ENCODE measurements around the gene ABHD4. TPM values are rescaled to one million over a fixed set of nuclear protein-coding genes. Genes with fewer than 3 reads are reported as not detected.
"Not testable (repeated sequence)": the region's sequence is repeated elsewhere in the genome, so short reads cannot be mapped to it uniquely, and the experiment has no call there.

Gene ABHD4
- polyA plus RNA-seq, 4 donors: 11.5 to 38.7 (median 26.6) TPM

DNA sequence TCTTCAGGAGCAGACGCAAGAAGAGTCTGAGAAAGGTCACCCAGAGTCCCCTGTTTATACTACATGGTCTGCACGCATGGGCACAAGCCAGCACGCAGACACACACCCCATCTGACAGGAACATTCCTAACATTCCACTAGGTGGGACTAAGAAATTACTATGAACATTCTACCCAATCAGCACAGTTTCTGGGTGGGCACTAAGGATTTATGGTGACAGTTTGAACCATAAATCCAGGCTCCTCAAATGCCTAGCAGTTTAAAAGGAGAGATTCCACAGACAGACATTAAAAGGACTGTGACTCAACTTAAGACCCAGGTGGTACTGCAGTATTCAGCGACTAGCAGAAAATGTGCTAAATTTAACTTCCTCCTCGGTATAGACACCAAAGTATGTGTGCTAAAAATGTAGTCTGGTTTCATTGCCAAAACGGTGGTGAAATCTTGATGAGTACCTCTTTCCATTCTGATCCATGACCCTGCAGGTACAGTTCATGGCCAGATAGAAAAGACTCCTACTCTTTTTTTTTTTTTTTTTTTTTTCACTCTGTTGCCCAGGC lies 16.2 kb downstream of the ABHD4 start:
- Histone ChIP-seq H3K27me3 (ENCODE audit: control insufficient read depth in 3 of 3, insufficient read depth in 3 of 3, low read length in 3 of 3) (no peaks in the 10 kb centered on the region), H3K4me3 (ENCODE audit: low read depth in 1 of 3, low read length in 3 of 3) (no peak overlapping the region), H3K4me1 (ENCODE audit: control insufficient read depth in 3 of 3, insufficient read depth in 2 of 3, low read depth in 1 of 3, low read length in 2 of 3) (peaks cover 0 to 14% (median 2%) of the 10 kb centered on the region in 3 donors), H3K36me3 (ENCODE audit: control insufficient read depth in 3 of 3, insufficient read depth in 2 of 3, low read depth in 1 of 3, low read length in 3 of 3) (peaks cover 3 to 27% (median 11%) of the 10 kb centered on the region in 3 donors), H3K9me3 (ENCODE audit: control insufficient read depth in 2 of 2, insufficient read depth in 1 of 2, low read depth in 1 of 2, low read length in 1 of 2) (no peaks in the 10 kb centered on the region), H3K27ac (ENCODE audit: low read depth in 1 of 3, low read length in 2 of 3) (peak overlapping the region in 1 of 3 donors; percentile 64)
- FAIRE-seq (no peak), DNase-seq (peak in 1 of 2 donors; percentile 91)
- WGBS, 3 donors: 31 to 56% (median 51%) methylated on average over 6 of the region's 6 CpGs

DNA sequence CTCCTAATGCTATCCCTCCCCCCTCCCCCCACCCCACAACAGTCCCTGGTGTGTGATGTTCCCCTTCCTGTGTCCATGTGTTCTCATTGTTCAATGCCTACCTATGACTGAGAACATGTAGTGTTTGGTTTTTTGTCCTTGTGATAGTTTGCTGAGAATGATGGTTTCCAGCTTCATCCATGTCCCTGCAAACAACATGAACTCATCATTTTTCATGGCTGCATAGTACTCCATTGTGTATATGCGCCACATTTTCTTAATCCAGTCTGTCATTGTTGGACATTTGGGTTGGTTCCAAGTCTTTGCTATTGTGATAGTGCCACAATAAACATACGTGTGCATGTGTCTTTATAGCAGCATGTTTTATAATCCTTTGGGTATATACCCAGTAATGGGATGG lies 17.7 kb downstream of the ABHD4 start:
- Histone ChIP-seq H3K4me1 (ENCODE audit: control insufficient read depth in 3 of 3, insufficient read depth in 2 of 3, low read depth in 1 of 3, low read length in 2 of 3) (peaks cover 0 to 14% (median 2%) of the 10 kb centered on the region in 3 donors), H3K36me3 (ENCODE audit: control insufficient read depth in 3 of 3, insufficient read depth in 2 of 3, low read depth in 1 of 3, low read length in 3 of 3) (peaks cover 0 to 13% (median 5%) of the 10 kb centered on the region in 3 donors)
- 88 to 95% (median 93%) methylated on average over 2 of the region's 2 CpGs for WGBS, 3 donors
- not testable (repeated sequence) for H3K27me3 ChIP-seq (ENCODE audit: control insufficient read depth in 3 of 3, insufficient read depth in 3 of 3, low read length in 3 of 3); FAIRE-seq; H3K9me3 ChIP-seq (ENCODE audit: control insufficient read depth in 2 of 2, insufficient read depth in 1 of 2, low read depth in 1 of 2, low read length in 1 of 2); H3K4me3 ChIP-seq (ENCODE audit: low read depth in 1 of 3, low read length in 3 of 3); DNase-seq; H3K27ac ChIP-seq (ENCODE audit: low read depth in 1 of 3, low read length in 2 of 3)

DNA sequence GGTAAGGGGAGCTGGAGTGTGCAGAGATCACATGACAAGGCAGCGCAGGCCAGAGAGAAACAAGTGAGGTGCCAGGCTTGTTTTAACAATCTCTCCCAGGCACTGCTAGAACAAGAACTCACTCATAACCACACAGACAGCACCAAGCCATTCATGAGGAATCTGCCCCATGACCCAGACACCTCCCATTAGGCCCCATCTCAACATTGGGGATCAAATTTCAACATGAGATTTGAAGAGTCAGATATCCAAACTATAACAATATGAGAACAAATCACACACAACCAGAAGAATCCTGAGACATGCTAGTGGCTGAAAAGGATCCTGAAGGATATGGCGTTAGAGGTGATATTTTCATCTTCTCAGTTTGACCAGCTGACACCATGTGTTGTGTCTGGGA lies 24.2 kb downstream of the ABHD4 start:
- 86 to 97% (median 88%) methylated on average over 2 of the region's 2 CpGs for WGBS, 3 donors
- H3K27me3 ChIP-seq (ENCODE audit: control insufficient read depth in 3 of 3, insufficient read depth in 3 of 3, low read length in 3 of 3): no peaks in the 10 kb centered on the region
- no peak for DNase-seq
- no peak overlapping the region for H3K4me3 ChIP-seq (ENCODE audit: low read depth in 1 of 3, low read length in 3 of 3)
- H3K4me1 ChIP-seq (ENCODE audit: control insufficient read depth in 3 of 3, insufficient read depth in 2 of 3, low read depth in 1 of 3, low read length in 2 of 3): no peaks in the 10 kb centered on the region
- no peak for FAIRE-seq
- no peak overlapping the region for H3K27ac ChIP-seq (ENCODE audit: low read depth in 1 of 3, low read length in 2 of 3)
- no peaks in the 10 kb centered on the region for H3K36me3 ChIP-seq (ENCODE audit: control insufficient read depth in 3 of 3, insufficient read depth in 2 of 3, low read depth in 1 of 3, low read length in 3 of 3)
- H3K9me3 ChIP-seq (ENCODE audit: control insufficient read depth in 2 of 2, insufficient read depth in 1 of 2, low read depth in 1 of 2, low read length in 1 of 2): no peaks in the 10 kb centered on the region

DNA sequence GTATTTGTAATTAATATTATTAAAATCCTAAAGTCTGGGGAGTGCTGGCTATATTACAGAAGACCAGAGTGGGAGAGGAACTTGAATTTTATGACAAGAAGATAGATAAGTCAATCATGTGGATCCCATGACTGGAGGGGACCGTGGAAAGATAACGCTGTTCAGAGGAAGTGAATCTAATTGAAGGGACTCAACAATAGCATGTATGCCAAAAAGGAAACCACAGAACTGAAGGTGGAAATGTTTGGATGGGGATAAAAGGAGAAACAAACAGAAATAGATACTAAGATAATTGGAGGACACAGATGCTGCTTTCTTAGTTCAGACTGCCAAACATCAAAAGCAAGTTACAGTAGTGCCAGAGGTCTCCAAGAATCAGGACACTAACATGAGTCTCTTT lies 24.9 kb downstream of the ABHD4 start:
- Histone ChIP-seq H3K4me1 (ENCODE audit: control insufficient read depth in 3 of 3, insufficient read depth in 2 of 3, low read depth in 1 of 3, low read length in 2 of 3) (peaks cover 0 to 2% (median 0%) of the 10 kb centered on the region in 3 donors), H3K4me3 (ENCODE audit: low read depth in 1 of 3, low read length in 3 of 3) (no peak overlapping the region), H3K27me3 (ENCODE audit: control insufficient read depth in 3 of 3, insufficient read depth in 3 of 3, low read length in 3 of 3) (no peaks in the 10 kb centered on the region), H3K27ac (ENCODE audit: low read depth in 1 of 3, low read length in 2 of 3) (no peak overlapping the region), H3K36me3 (ENCODE audit: control insufficient read depth in 3 of 3, insufficient read depth in 2 of 3, low read depth in 1 of 3, low read length in 3 of 3) (no peaks in the 10 kb centered on the region), H3K9me3 (ENCODE audit: control insufficient read depth in 2 of 2, insufficient read depth in 1 of 2, low read depth in 1 of 2, low read length in 1 of 2) (no peaks in the 10 kb centered on the region)
- no peak for DNase-seq
- 29 to 66% (median 42%) methylated on average over 2 of the region's 2 CpGs for WGBS, 3 donors
- FAIRE-seq: no peak

DNA sequence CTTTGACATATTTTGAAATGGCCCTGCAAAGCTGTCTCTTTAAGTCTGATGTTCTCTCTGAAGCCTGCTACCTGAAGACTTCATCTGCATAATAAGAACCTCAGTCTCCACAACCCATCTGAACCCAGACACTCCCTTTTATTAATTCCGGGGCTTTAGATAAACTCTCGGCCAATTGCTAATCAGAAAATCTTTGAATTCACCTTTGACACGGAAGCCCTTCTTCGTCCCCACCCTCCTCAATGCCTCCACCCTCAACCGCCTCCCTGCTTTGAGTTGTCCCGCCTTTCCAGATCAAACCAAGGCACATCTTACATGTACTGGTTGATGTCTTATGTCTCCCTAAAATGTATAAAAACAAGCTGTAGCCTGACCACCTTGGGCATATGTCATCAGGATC lies 28.5 kb downstream of the ABHD4 start:
- peaks cover 0 to 2% (median 0%) of the 10 kb centered on the region in 3 donors for H3K4me1 ChIP-seq (ENCODE audit: control insufficient read depth in 3 of 3, insufficient read depth in 2 of 3, low read depth in 1 of 3, low read length in 2 of 3)
- no peaks in the 10 kb centered on the region for H3K27me3 ChIP-seq (ENCODE audit: control insufficient read depth in 3 of 3, insufficient read depth in 3 of 3, low read length in 3 of 3)
- FAIRE-seq (no peak), DNase-seq (peak in 1 of 2 donors; percentile 57)
- 34 to 70% (median 52%) methylated on average over 6 of the region's 6 CpGs for WGBS, 3 donors
- H3K4me3 ChIP-seq (ENCODE audit: low read depth in 1 of 3, low read length in 3 of 3): no peak overlapping the region
- no peak overlapping the region for H3K27ac ChIP-seq (ENCODE audit: low read depth in 1 of 3, low read length in 2 of 3)
- H3K9me3 ChIP-seq (ENCODE audit: control insufficient read depth in 2 of 2, insufficient read depth in 1 of 2, low read depth in 1 of 2, low read length in 1 of 2): peaks cover 0 to 8% of the 10 kb centered on the region in 2 donors
- no peaks in the 10 kb centered on the region for H3K36me3 ChIP-seq (ENCODE audit: control insufficient read depth in 3 of 3, insufficient read depth in 2 of 3, low read depth in 1 of 3, low read length in 3 of 3)

DNA sequence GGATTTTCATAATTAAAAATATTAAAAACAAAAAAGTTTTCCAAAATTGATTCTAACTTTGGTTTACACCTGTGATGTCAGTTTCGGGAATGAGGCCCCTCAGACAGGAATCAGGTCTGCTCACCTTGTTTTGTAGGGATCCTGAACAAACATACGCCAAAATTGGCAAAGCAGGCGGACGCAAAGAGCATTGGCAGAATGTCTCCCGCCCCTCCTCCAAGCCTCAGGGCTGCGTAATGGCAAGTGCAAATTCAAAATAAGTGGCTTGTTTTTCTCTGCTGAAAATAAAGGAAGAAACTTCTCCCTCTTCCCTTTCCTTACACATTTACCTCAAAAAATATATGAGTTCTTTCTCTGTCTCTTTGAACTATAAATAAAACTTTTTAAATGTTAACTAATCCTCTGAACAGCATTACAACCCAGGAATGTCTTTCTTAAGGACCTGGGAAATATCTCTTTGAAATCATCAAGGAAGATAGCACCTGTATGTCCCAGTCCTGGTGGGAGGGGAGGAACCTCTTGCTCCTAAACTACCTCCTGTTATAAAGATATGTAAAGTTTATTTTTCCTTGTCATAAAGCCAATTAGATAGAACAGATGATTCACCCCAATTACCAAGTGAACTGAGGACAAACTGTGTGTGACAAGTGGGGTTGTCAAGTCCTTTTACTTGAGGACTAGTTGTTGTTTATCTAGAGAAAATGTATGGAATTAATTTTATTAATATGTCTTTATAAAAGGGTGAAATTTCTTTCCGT lies 29.6 kb downstream of the ABHD4 start:
- Histone ChIP-seq H3K27me3 (ENCODE audit: control insufficient read depth in 3 of 3, insufficient read depth in 3 of 3, low read length in 3 of 3) (no peaks in the 10 kb centered on the region), H3K4me3 (ENCODE audit: low read depth in 1 of 3, low read length in 3 of 3) (no peak overlapping the region), H3K27ac (ENCODE audit: low read depth in 1 of 3, low read length in 2 of 3) (no peak overlapping the region), H3K9me3 (ENCODE audit: control insufficient read depth in 2 of 2, insufficient read depth in 1 of 2, low read depth in 1 of 2, low read length in 1 of 2) (peaks cover 0 to 10% of the 10 kb centered on the region in 2 donors), H3K4me1 (ENCODE audit: control insufficient read depth in 3 of 3, insufficient read depth in 2 of 3, low read depth in 1 of 3, low read length in 2 of 3) (peaks cover 0 to 2% (median 0%) of the 10 kb centered on the region in 3 donors), H3K36me3 (ENCODE audit: control insufficient read depth in 3 of 3, insufficient read depth in 2 of 3, low read depth in 1 of 3, low read length in 3 of 3) (no peaks in the 10 kb centered on the region)
- peak in 1 of 2 donors; percentile 50 for DNase-seq
- FAIRE-seq: no peak
- 77 to 83% (median 78%) methylated on average over 7 of the region's 7 CpGs for WGBS, 3 donors

DNA sequence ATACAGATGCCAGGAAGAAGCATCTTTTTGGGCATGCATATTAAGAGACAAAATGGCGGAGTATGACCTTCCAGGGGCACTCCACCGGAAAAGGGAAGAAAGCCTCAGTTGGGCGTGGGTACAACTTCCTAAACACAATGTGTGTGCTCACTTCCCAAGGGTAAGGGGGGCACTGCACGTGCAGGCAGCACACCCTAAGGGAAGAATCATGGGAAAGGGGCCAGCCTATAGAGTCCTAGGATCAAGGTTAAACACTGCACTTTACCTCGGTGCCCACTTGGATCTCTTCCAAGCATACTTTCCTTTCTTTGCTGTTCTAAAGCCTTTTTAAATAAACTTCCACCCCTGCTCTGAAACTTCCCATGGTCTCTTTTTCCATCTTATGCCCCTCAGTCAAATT lies 31.3 kb downstream of the ABHD4 start:
- H3K4me3 ChIP-seq (ENCODE audit: low read depth in 1 of 3, low read length in 3 of 3): no peak overlapping the region
- WGBS, 3 donors: 62 to 64% (median 63%) methylated on average over 5 of the region's 5 CpGs
- peaks cover 0 to 2% (median 0%) of the 10 kb centered on the region in 3 donors for H3K27me3 ChIP-seq (ENCODE audit: control insufficient read depth in 3 of 3, insufficient read depth in 3 of 3, low read length in 3 of 3)
- H3K36me3 ChIP-seq (ENCODE audit: control insufficient read depth in 3 of 3, insufficient read depth in 2 of 3, low read depth in 1 of 3, low read length in 3 of 3): no peaks in the 10 kb centered on the region
- FAIRE-seq: no peak
- H3K9me3 ChIP-seq (ENCODE audit: control insufficient read depth in 2 of 2, insufficient read depth in 1 of 2, low read depth in 1 of 2, low read length in 1 of 2): peaks cover 0 to 10% of the 10 kb centered on the region in 2 donors
- peaks cover 0 to 2% (median 0%) of the 10 kb centered on the region in 3 donors for H3K4me1 ChIP-seq (ENCODE audit: control insufficient read depth in 3 of 3, insufficient read depth in 2 of 3, low read depth in 1 of 3, low read length in 2 of 3)
- H3K27ac ChIP-seq (ENCODE audit: low read depth in 1 of 3, low read length in 2 of 3): no peak overlapping the region
- no peak for DNase-seq

DNA sequence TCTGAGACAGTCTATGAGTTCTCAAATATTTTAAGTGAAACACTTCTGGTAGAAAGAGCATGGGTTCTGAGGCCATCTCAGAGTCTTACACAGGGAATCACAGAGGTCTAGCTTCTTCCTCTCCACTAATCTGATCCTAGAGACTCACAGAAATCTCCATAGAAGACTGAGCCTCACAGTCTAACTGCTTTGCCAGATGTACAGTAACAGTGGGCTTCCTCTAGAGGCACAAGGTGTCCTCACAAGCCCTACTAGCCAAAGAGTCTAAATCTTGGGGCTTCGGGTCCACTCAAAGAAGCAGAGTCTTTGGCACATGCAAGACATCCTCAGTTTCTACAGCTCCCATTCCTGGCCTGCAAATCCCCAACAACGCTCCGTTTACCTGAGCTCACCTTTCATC lies 32.0 kb downstream of the ABHD4 start:
- H3K9me3 ChIP-seq (ENCODE audit: control insufficient read depth in 2 of 2, insufficient read depth in 1 of 2, low read depth in 1 of 2, low read length in 1 of 2): peaks cover 0 to 10% of the 10 kb centered on the region in 2 donors
- no peaks in the 10 kb centered on the region for H3K36me3 ChIP-seq (ENCODE audit: control insufficient read depth in 3 of 3, insufficient read depth in 2 of 3, low read depth in 1 of 3, low read length in 3 of 3)
- no peak overlapping the region for H3K27ac ChIP-seq (ENCODE audit: low read depth in 1 of 3, low read length in 2 of 3)
- WGBS, 3 donors: 96 to 98% (median 98%) methylated on average over 3 of the region's 3 CpGs
- no peak overlapping the region for H3K4me3 ChIP-seq (ENCODE audit: low read depth in 1 of 3, low read length in 3 of 3)
- peaks cover 0 to 2% (median 0%) of the 10 kb centered on the region in 3 donors for H3K4me1 ChIP-seq (ENCODE audit: control insufficient read depth in 3 of 3, insufficient read depth in 2 of 3, low read depth in 1 of 3, low read length in 2 of 3)
- H3K27me3 ChIP-seq (ENCODE audit: control insufficient read depth in 3 of 3, insufficient read depth in 3 of 3, low read length in 3 of 3): peaks cover 0 to 2% (median 0%) of the 10 kb centered on the region in 3 donors
- FAIRE-seq (no peak), DNase-seq (no peak)

Measured in small intestine (tissue), 7 donors.